Left ventricle myocardium inferior (tissue), 1 donor: ENCODE results near the gene LRRFIP1. TPM values are rescaled to one million over a fixed set of nuclear protein-coding genes. Genes with fewer than 3 reads are reported as not detected.

Source experiments
- DNase-seq: peaks from one replicate; pipeline ENCODE4 v3.0.0-alpha.2; 2020
- H3K27ac ChIP-seq: fragments of 200-600 bp; replicated peaks from 2 replicates; pipeline ENCODE4 v1.8.0; 2021
- H3K27me3 ChIP-seq: fragments of 200-600 bp; 2 replicates; pipeline ENCODE4 v1.8.0; 2021; ENCODE audit warnings: low read depth
- H3K36me3 ChIP-seq: fragments of 200-600 bp; 2 replicates; pipeline ENCODE4 v1.8.0; 2021
- H3K4me1 ChIP-seq: fragments of 200-600 bp; 2 replicates; pipeline ENCODE4 v1.8.0; 2021
- H3K4me3 ChIP-seq: fragments of 200-600 bp; 2 replicates; pipeline ENCODE4 v1.8.0; 2021; ENCODE audit warnings: mild to moderate bottlenecking, moderate library complexity
- H3K9me3 ChIP-seq: fragments of 200-600 bp; replicated peaks from 2 replicates; pipeline ENCODE4 v1.8.0; 2021
- CTCF ChIP-seq: fragments of 200-600 bp; IDR thresholded peaks from 2 replicates; pipeline ENCODE4 v1.8.0; 2021; ENCODE audit warnings: antibody characterized with exemption, mild to moderate bottlenecking, borderline replicate concordance
- intact Hi-C: fragments of 100-400 bp; cut with micrococcal nuclease; formaldehyde crosslinking; loops from one replicate; pipeline ENCODE4 v1.11.0; 2022
- total RNA-seq: library from RNA; stranded (reverse); fragmentation: NEBNext Ultra II Directional; extraction: Animal tissue kit (Norgen Biotek cat#: 25700); gene quantifications from one replicate; pipeline ENCODE4 v1.2.1, GENCODE V29; 2021
- donor health status: DM: no; HTN: yes; CAD: no; lungs with severe emphysema.

The LRRFIP1 gene
- total RNA-seq, 1 donor from 2014 or later: 97.1 TPM

- no peaks in the 10 kb centered on the region for H3K27me3 ChIP-seq
- no peak for TF ChIP-seq CTCF
- no peak for DNase-seq
- intact Hi-C loops: no loop called here
- H3K4me3 ChIP-seq: peak overlapping the region; percentile 51
- no peaks in the 10 kb centered on the region for H3K36me3 ChIP-seq
- peaks cover 85% of the 10 kb centered on the region for H3K4me1 ChIP-seq
- H3K27ac ChIP-seq: peak overlapping the region; percentile 83
- H3K9me3 ChIP-seq: no peaks in the 10 kb centered on the region
These were observed 47.9 kb downstream of the LRRFIP1 start for GRCh38 chr2:237675316-237675715.

- DNase-seq: no peak
- no peak for TF ChIP-seq CTCF
- intact Hi-C loops: no loop called here
- no peaks in the 10 kb centered on the region for H3K36me3 ChIP-seq
- no peaks in the 10 kb centered on the region for H3K27me3 ChIP-seq
- no peak overlapping the region for H3K4me3 ChIP-seq
- peaks cover 57% of the 10 kb centered on the region for H3K4me1 ChIP-seq
- H3K27ac ChIP-seq: no peak overlapping the region
- H3K9me3 ChIP-seq: no peaks in the 10 kb centered on the region
These were observed 53.5 kb downstream of the LRRFIP1 start for GRCh38 chr2:237680702-237681478.

- Histone ChIP-seq H3K36me3 (no peaks in the 10 kb centered on the region), H3K27me3 (no peaks in the 10 kb centered on the region), H3K4me3 (no peak overlapping the region), H3K27ac (peak overlapping the region; percentile 60), H3K4me1 (peaks cover 52% of the 10 kb centered on the region), H3K9me3 (no peaks in the 10 kb centered on the region)
- no peak for DNase-seq
- intact Hi-C loops: no loop called here
- TF ChIP-seq CTCF: no peak
These were observed 54.8 kb downstream of the LRRFIP1 start for GRCh38 chr2:237682151-237682550.

- intact Hi-C loops: no loop called here
These were observed 55.7 kb downstream of the LRRFIP1 start for GRCh38 chr2:237682856-237683670.

GRCh38 chr2:237685408-237685807, 58.0 kb downstream of the LRRFIP1 start:
- Histone ChIP-seq H3K4me1 (peaks cover 60% of the 10 kb centered on the region), H3K4me3 (no peak overlapping the region), H3K27me3 (no peaks in the 10 kb centered on the region), H3K9me3 (no peaks in the 10 kb centered on the region), H3K27ac (no peak overlapping the region), H3K36me3 (no peaks in the 10 kb centered on the region)
- intact Hi-C loops: no loop called here
- TF ChIP-seq CTCF: peak; percentile 27
- DNase-seq: no peak

More at GRCh38 chr2:237682856-237683670, 55.7 kb downstream of the LRRFIP1 start:
- no peak for DNase-seq
- Histone ChIP-seq H3K27ac (peak overlapping the region; percentile 60), H3K27me3 (no peaks in the 10 kb centered on the region), H3K9me3 (no peaks in the 10 kb centered on the region), H3K4me1 (peaks cover 52% of the 10 kb centered on the region), H3K4me3 (no peak overlapping the region), H3K36me3 (no peaks in the 10 kb centered on the region)
- TF ChIP-seq CTCF: no peak
